Mononuclear cell (primary cell): ENCODE data around the gene ZMIZ1. TPM values are rescaled to one million over a fixed set of nuclear protein-coding genes. Genes with fewer than 3 reads are reported as not detected.

ENCODE experiments used
- H3K27me3 ChIP-seq: 2 replicates; pipeline ENCODE4 v1.6.0; 2011; ENCODE audit warnings: low read length, control low read depth; ENCODE audit not compliant: insufficient read depth
- H3K4me1 ChIP-seq: 2 replicates; pipeline ENCODE4 v1.5.1; 2011; ENCODE audit warnings: mild to moderate bottlenecking, low read length, control low read depth; ENCODE audit not compliant: insufficient read depth
- H3K4me3 ChIP-seq: 2 replicates; pipeline ENCODE4 v1.5.1; 2011; ENCODE audit warnings: mild to moderate bottlenecking, low read length, moderate library complexity
- H3K9me3 ChIP-seq: 2 replicates; pipeline ENCODE4 v1.5.1; 2011; ENCODE audit warnings: low read depth, mild to moderate bottlenecking, control low read depth, low read length
- total RNA-seq: library from RNA; depleted of rRNA; stranded (reverse); fragments of >200 nt; gene quantifications from one replicate; pipeline ENCODE4 v1.2.3, GENCODE V29; 2012

ZMIZ1 gene
- total RNA-seq, 1 donor, result 26.2 TPM

DNA sequence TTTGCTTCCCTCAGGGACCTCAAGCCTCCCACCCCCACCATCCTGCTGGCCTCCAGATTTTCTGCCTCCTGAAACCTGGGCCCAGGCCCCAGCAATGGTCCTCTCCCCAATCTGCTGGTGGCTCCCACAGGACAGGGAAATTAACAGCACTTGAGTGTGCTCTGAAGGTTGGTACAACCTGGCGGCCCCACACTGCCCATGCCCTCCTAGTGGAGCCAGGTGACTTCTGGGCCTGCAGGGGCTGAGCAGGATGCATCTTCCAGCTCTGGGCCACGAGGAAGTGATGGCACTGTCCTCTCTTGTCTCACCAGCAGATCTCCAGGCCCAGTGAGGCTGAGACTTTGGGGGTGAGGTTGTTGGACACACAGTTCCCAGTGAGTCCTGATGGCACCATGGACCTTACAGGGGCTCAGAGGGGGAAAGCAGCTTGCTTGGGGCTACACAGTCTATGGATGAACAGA lies 3.6 kb upstream of the ZMIZ1 start:
- H3K27me3 ChIP-seq, result no peaks in the 10 kb centered on the region
- peaks cover 26% of the 10 kb centered on the region for H3K4me1 ChIP-seq
- no peaks in the 10 kb centered on the region for H3K9me3 ChIP-seq
- H3K4me3 ChIP-seq, result no peak overlapping the region

DNA sequence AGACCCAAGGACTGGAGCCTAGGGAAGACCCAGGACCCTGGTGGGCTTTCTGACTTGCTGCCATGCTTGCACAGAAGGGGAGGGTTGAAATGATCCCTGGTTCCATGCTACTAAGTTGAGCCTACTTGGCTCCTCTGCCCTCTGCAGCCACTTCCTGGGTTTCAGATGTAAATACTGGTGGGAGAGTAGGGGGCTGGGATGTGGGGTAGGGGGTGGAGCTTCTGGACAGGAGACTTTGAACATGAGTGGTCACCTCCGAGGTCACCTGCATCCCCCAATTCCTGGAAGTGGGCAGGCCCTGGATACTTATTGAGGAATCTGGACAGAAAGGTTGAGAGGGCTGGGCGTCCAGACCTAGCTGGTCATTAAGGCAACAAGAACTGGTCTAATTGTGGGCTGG lies 2.9 kb upstream of the ZMIZ1 start:
- Histone ChIP-seq H3K4me3 (no peak overlapping the region), H3K27me3 (no peaks in the 10 kb centered on the region), H3K4me1 (peaks cover 30% of the 10 kb centered on the region), H3K9me3 (no peaks in the 10 kb centered on the region)

DNA sequence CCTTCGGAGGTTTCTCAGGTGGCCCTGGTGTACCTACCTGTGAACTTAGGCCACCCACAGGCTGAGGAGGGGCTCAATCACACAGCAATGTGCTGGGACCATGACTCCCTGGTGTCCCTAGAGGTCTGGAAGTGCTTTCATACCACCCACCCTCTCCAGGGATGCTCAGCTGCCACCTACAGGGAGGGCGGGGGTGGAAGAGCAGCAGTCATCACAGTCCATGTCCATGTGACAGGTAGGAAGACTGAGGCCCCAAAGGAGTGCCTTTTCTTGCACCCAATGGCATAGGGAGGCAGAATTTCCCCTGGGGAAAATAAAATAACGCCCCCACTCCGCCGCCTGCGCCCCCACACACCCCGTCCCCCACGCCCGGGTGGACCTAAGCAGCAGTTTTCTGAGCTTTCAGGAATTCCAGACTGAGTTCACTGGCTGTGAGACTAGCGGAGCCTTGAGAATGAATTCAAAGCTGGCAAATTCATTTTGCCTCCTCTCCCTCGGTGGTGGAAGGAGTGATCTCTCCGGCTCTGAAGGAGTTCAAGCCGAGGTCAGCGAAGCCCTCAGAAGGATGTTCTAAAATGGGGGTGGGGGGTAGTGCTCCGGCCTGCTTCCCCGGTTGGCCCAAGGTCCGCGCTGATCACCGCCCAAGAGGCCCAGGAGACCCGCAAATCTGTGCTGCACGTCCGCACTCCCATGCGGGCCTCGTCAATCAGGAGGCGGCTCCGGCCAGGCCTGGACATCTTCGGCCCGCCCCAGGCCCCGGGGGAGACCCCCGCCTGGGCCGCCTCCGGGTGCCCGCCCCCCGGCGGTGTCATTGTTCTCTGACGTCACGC lies 2.1 kb upstream of the ZMIZ1 start:
- peaks cover 38% of the 10 kb centered on the region for H3K4me1 ChIP-seq
- no peaks in the 10 kb centered on the region for H3K27me3 ChIP-seq
- no peaks in the 10 kb centered on the region for H3K9me3 ChIP-seq
- H3K4me3 ChIP-seq, result peak overlapping the region; percentile 42

DNA sequence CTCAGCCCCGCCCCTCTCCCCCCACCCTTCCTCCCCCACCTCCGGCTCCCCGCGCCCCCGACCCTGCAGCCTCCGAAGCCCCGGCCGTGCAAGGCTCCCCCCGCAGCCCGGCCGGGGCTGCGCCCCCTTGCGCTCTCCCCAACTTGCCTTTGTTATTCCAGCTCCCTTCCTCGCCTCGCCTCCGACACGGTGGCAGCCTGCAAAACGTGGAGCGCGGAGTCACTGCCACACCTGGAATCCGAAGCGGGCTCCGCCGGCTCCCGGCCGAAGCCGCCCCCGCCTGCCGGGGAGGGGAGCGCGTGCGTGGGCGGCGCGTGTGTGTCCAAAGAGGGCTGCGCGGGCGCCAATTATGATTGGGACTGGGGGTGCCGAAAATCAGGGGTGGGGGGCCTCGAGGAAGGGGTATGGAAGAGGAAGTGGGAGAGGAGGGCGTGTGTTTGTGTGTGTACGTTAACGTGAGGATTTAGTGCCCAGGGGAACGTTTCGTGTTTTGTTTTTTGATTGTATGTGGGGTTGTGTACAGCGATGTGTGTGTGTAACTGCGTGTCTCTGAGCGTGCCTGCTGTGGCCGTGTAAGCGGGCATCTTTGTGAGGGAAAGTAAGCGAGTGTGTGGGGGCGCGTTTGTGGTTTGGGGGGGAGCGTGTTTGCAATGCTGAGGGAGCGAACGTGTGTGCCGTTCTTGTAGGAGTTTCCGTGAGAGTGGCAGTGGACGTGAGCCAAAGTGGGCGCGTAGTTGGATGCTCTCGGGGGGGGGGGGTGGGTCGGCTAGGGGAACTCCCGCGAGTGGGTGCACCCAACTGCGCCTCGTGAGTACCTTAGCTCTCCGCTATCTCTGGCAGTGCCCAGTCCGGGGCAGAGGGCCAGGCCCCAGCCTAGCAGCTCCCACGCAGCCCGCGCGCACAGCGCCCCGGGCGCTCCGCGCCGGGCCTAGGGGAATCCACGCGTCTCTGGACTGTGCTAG lies 1.2 kb upstream of the ZMIZ1 start:
- Histone ChIP-seq H3K4me3 (peak overlapping the region; percentile 42), H3K27me3 (no peaks in the 10 kb centered on the region), H3K4me1 (peaks cover 46% of the 10 kb centered on the region), H3K9me3 (no peaks in the 10 kb centered on the region)

DNA sequence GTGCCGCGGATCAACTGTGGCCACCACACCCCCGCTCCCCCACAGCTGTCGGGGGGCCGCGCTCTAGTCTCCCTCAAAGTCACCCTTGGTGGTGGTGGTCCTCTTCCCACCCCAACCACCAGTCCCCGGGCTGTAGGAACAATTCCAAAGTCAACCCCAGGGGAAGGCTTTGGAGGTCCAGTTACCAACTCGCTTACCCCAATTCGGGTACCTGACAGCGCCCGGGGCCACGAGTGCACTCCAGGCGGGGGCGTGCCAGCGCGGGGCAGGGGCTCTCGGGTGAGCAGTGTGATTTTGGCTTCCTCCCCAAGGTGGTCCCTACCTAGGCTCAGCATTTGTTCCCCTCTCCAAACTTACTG lies 584 bp upstream of the ZMIZ1 start:
- H3K9me3 ChIP-seq, result no peaks in the 10 kb centered on the region
- peaks cover 46% of the 10 kb centered on the region for H3K4me1 ChIP-seq
- no peaks in the 10 kb centered on the region for H3K27me3 ChIP-seq
- peak overlapping the region; percentile 42 for H3K4me3 ChIP-seq

DNA sequence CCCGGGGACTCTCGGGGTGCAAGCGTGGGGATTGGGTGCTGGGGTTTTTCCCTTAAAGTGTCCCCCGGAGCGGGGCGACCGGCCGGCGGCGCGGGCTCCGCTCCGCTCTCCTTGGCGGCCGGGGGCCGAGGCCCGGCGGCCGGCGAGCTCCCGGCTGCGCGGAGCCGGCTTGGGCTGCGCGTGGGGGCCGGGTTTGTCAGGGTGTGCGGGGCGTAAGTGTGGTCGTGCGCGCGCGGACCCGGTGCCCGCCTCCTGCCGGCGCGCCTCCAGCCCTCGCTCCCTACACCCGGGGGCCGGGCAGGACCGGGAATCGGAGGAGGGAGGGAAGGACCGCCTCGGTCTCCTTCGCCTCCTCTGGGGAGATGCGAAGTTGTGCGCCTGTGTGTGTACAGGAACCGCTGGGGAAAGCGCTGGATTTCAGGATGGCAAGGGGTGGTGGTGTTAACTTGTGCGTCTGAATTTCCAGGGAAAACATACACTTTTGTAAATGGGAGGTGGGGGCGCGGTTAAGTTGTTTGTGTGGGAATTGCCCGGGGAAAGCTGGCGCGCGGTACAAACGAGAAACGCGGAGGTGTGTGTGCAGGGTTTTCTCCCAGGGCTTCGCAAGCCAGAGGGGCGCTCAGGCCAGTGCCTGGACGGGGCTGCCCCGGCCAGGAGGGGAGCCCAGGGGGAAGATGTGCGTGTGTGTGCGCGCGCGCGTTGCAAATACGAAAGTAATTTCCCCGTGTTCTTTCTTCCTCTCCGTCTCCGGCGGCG lies 737 bp downstream of the ZMIZ1 start:
- peak overlapping the region; percentile 88 for H3K4me3 ChIP-seq
- H3K27me3 ChIP-seq, result no peaks in the 10 kb centered on the region

DNA sequence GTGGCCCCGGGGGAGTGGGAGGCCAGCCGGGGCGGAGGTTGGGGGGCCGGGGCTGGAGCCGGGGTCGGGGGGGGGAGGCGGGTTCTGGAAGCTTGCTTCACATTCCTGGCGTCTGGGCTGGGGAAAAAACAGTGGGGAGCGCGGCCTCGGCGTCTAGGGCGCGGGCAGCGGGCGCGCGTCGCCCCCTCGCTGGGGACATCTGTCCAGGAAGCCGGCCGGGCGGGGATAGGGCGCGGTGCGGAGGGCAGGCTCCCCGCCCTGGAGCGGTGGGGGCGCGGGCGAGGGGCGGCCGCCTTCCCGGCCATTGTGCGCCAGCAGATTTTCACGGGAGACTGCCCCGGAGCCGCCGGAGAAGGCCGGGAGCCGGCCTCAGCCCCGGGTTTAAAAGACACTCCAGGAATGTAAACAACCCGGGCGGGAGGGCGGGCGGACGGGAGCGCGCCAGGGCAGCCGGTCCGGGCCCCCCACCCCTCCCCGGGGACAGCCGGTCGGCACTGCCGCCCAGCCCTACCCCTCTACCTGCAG lies 1.4 kb downstream of the ZMIZ1 start:
- peak overlapping the region; percentile 88 for H3K4me3 ChIP-seq
- no peaks in the 10 kb centered on the region for H3K27me3 ChIP-seq
- peaks cover 64% of the 10 kb centered on the region for H3K4me1 ChIP-seq
- no peaks in the 10 kb centered on the region for H3K9me3 ChIP-seq

More for the DNA sequence above, 737 bp downstream of the ZMIZ1 start:
- Histone ChIP-seq H3K9me3 (no peaks in the 10 kb centered on the region), H3K4me1 (peaks cover 57% of the 10 kb centered on the region)

DNA sequence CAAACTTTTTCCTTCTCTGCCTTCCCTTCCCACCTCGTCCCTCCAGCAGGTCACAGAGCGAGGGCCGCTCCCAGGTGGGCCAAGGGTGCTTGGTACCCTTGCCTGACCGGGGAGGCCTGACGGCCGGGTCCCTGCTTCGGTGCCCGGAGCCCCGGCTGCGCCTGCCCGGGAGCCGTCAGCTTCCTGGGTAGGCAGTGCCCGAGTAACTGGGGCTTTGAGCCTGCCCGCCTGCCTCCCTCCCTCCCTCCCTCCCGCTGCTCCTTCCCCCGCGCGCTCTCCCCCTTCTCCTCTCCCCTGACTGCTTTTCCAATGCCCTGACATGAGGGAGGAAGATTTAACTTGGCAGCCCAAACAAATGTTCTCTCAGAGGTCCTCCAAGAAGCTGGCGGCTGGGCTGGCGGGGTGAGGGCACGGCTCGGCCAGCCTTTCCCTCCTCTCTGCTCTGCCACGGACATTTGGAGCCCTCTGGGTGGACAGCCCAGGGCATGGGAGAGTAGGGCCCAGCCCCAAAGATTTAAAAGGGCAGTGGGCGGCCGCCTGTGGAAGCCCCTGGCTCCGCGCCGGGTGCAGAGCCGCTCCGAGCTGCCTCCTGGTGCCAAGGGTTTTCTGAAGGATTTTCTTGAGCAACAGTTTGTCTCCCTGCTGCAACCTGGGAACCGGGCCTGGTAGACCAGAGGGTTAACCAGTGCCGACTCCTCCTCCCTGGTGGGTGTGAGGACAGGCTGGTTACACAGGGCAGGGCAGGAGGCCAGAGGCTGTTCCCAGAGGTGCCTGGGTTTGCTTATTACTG lies 2.0 kb downstream of the ZMIZ1 start:
- Histone ChIP-seq H3K4me3 (peak overlapping the region; percentile 88), H3K27me3 (no peaks in the 10 kb centered on the region), H3K9me3 (no peaks in the 10 kb centered on the region), H3K4me1 (peaks cover 70% of the 10 kb centered on the region)

DNA sequence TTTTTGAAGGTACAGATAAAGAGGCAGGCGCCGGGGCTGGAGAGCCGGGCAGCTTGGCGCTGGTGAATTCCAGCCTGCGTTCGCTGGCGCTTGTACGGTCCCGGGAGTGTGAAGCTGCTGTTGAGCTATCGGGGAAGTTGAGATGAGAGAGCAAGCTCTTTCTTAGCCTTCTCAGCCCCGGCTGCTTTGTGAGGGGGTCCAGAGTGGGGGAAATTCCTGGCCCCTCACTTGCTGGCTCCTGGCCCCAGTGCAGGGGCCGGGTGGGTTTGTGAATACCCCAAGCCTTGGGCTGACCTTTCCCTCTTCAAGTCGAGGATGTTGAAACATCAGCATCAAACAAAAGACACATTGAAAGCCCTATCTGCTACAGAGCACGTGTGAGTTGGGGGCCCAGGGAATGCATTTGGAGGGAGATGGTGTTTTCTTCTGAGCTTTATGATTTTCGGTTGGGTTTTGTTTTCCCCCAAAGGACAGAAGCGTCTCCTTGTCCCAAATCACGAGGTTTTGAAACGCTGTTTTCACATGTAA lies 2.7 kb downstream of the ZMIZ1 start:
- Histone ChIP-seq H3K9me3 (no peaks in the 10 kb centered on the region), H3K4me3 (peak overlapping the region; percentile 88), H3K27me3 (no peaks in the 10 kb centered on the region), H3K4me1 (peaks cover 73% of the 10 kb centered on the region)

DNA sequence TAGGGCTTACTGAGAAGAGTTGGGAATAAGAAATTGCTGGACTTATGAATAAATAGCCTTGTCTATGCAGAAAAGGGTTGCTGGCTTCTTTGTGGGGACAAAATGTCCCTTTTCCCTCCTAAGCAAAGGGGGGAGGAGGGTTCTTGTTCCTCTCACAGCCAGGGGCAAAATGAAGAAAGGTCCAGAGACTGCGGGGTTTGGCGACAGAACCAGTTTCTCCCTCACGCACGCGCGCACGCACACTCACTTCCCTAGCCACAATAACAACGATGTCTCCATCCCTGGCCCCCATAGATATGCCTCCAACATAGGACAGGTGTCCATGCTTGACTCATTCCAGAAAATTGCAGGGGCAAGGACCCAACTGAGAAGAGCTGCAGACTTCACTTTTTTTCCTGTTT lies 3.3 kb downstream of the ZMIZ1 start:
- Histone ChIP-seq H3K4me3 (no peak overlapping the region), H3K4me1 (peaks cover 74% of the 10 kb centered on the region), H3K27me3 (no peaks in the 10 kb centered on the region), H3K9me3 (no peaks in the 10 kb centered on the region)

DNA sequence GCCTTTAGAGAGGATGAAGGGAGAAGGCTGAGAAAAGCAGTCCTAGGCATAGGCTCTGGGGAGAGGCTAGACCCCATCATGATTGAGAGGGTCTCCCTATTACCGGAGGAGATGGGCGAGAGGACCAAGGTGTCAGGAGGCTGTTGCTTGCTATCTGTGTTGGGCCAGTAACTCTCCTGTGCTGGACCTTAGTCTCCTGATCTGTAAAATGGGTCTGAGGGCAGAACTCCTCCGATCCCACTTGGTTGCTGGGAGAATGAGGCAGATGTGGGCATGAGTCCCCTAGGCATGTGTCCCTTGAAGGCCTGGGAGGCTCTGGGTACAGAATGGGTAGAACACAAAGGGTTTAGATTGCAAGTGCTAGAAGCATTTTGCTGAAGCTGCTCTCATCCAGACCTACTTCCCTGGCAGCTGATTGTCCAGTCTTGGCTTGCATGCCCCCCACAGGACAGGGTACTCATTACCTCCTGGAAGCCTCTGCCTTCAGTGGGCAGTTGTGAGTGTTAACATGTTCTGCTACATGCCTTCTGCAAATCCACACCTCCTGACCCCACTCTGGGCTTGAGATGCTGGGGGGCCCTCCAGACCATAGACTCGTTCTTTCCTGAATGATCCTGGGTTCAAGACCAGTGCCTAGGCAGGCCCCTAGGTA lies 4.4 kb downstream of the ZMIZ1 start:
- H3K9me3 ChIP-seq, result no peaks in the 10 kb centered on the region
- H3K27me3 ChIP-seq, result no peaks in the 10 kb centered on the region
- H3K4me3 ChIP-seq, result no peak overlapping the region
- H3K4me1 ChIP-seq, result peaks cover 77% of the 10 kb centered on the region

DNA sequence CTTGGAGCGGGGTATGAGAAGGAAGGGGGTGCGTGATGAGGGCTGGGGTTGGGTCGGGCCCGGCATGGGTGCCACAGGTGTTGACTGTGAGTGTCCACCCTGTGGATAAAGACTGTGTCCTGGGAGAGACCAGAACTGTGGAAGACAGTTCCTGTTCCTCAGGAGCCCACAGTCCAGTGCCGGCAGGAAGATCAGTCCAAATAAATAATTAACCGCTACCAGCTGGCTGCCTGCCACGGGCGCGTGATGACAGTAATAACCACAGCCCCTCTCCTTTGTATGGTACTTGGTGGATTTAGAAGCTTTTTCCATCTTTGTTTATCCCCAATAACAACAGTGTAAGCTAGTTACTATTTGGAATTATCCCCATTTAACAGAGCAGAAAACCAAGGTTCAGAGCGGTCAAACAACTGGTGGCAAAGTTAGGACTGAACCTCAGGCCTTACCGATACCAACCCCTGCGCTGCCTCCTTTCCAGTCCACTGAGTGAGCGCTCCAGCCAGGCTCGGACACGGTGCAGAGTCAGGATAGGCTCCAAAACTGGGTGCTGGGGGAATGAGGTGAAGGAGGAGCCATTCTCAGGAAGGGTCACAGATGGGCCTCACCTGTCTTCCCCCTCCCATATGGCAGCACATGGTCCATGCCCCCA lies 5.1 kb downstream of the ZMIZ1 start:
- Histone ChIP-seq H3K4me3 (no peak overlapping the region), H3K9me3 (no peaks in the 10 kb centered on the region), H3K4me1 (peaks cover 83% of the 10 kb centered on the region), H3K27me3 (no peaks in the 10 kb centered on the region)

DNA sequence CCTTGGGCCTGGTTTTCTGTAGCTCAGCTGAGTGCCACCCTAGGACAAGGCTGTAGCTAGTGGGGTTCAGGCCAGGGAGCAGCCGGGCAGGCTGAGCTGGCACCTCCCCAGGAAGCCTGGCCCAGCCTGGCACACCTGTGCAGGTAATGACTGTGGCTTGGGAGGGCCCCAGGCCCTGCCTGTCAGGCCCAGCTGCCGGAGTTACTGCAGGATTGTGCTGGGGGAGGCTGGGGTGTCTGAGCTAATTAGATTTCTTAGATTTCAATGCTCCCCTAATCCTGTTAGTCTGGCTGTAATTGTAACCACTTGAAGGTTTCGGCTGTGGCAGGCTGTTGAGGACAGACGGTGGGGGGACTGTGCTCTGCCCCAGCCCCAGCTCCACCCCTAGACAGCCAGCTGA lies 6.0 kb downstream of the ZMIZ1 start:
- no peaks in the 10 kb centered on the region for H3K27me3 ChIP-seq
- peaks cover 91% of the 10 kb centered on the region for H3K4me1 ChIP-seq
- no peak overlapping the region for H3K4me3 ChIP-seq
- no peaks in the 10 kb centered on the region for H3K9me3 ChIP-seq
